ENCODE results near the gene AP5S1.

GRCh38 chr20:3826420-3826819 is 6.1 kb downstream of the AP5S1 start:
- no peak for TF ChIP-seq CTCF (optimal IDR thresholded peaks at IDR 0.05 in 1 of 3, IDR thresholded peaks at IDR 0.05 in 1 of 3, conservative IDR thresholded peaks at IDR 0.05 in 1 of 3; ENCODE audit: extremely low read depth in 1 of 3, insufficient read depth in 2 of 3, low read length in 3 of 3)
- no peak for TF ChIP-seq EZH2 (IDR thresholded peaks at IDR 0.05; ENCODE audit: low read length)
